HepG2 (cell line): Measurements from ENCODE around the gene IFNAR2.

ENCODE experiments used
- CTCF ChIP-seq: sonication (generic); formaldehyde crosslinking; IDR thresholded peaks from 2 replicates; pipeline ENCODE4 v1.5.0; 2020; ENCODE audit warnings: mild to moderate bottlenecking, missing genetic modification reagents, moderate library complexity
- EZH2 ChIP-seq: conservative IDR thresholded peaks from 2 replicates; pipeline ENCODE4 v1.6.1; 2012; ENCODE audit warnings: mild to moderate bottlenecking, low read depth, low read length, moderate library complexity
- POLR2A ChIP-seq, 2 experiments: IDR thresholded peaks; 2 replicates each; pipeline ENCODE4 v1.6.1; 2011; ENCODE audit warnings: low read depth in 2 of 2, low read length in 2 of 2, mild to moderate bottlenecking in 1 of 2, moderate library complexity in 1 of 2; ENCODE audit not compliant: insufficient read depth in 1 of 2
- POLR2AphosphoS5 ChIP-seq: IDR thresholded peaks from 2 replicates; pipeline ENCODE4 v1.6.1; 2012; ENCODE audit warnings: low read depth, low read length
- REST ChIP-seq, 2 experiments: IDR thresholded peaks; 2 replicates each; pipeline ENCODE4 v1.6.1; 2011 to 2012; ENCODE audit warnings: low read length in 2 of 2, borderline replicate concordance in 1 of 2, low read depth in 1 of 2, mild to moderate bottlenecking in 1 of 2, moderate library complexity in 1 of 2
- ZNF207 ChIP-seq: fragments of 450-650 bp; IDR thresholded peaks from 2 replicates; pipeline ENCODE4 v1.6.1; 2016; ENCODE audit warnings: antibody characterized with exemption, borderline replicate concordance

- TF ChIP-seq CTCF: no peak
- TF ChIP-seq POLR2AphosphoS5: no peak
- no peak for TF ChIP-seq REST (IDR thresholded peaks at IDR 0.05; ENCODE audit: borderline replicate concordance in 1 of 2, low read depth in 1 of 2, low read length in 2 of 2)
- TF ChIP-seq EZH2: no peak
- TF ChIP-seq ZNF207: no peak
- no peak for TF ChIP-seq POLR2A (IDR thresholded peaks at IDR 0.05; ENCODE audit: insufficient read depth in 1 of 2, low read depth in 2 of 2, low read length in 2 of 2)
These were observed 27.5 kb downstream of the IFNAR2 start for GRCh38 chr21:33257094-33257803.
